Mucosa of rectum (tissue), 2 donors: ENCODE measurements around the gene TRDN.

Experiments
- H3K27ac ChIP-seq, 2 donors: one replicate each; pipeline ENCODE4 v1.7.0; 2013; ENCODE audit warnings: inconsistent platforms in 2 of 2, low read depth in 2 of 2, low read length in 2 of 2
- H3K27me3 ChIP-seq, 2 donors: one replicate each; pipeline ENCODE4 v1.7.0; 2013; ENCODE audit warnings: low read length in 2 of 2; ENCODE audit not compliant: control insufficient read depth in 2 of 2, insufficient read depth in 2 of 2
- H3K36me3 ChIP-seq, 2 donors: one replicate each; pipeline ENCODE4 v1.7.0; 2013; ENCODE audit warnings: low read length in 2 of 2; ENCODE audit not compliant: control insufficient read depth in 2 of 2, insufficient read depth in 2 of 2
- H3K4me1 ChIP-seq, 2 donors: one replicate each; pipeline ENCODE4 v1.7.0; 2013; ENCODE audit warnings: low read length in 2 of 2, mild to moderate bottlenecking in 1 of 2; ENCODE audit not compliant: control insufficient read depth in 2 of 2, insufficient read depth in 2 of 2
- H3K4me3 ChIP-seq, 2 donors: one replicate each; pipeline ENCODE4 v1.7.0; 2013; ENCODE audit warnings: low read length in 2 of 2
- H3K9ac ChIP-seq, 2 donors: one replicate each; pipeline ENCODE4 v1.7.0; 2013; ENCODE audit warnings: low read length in 2 of 2, low read depth in 1 of 2, mild to moderate bottlenecking in 1 of 2
- H3K9me3 ChIP-seq, 2 donors: one replicate each; pipeline ENCODE4 v1.7.0; 2013; ENCODE audit warnings: low read length in 2 of 2; ENCODE audit not compliant: control insufficient read depth in 2 of 2
- donor health status: healthy.
- donor health status: Normal muscosa, but diverticular disease.

Gene TRDN

DNA sequence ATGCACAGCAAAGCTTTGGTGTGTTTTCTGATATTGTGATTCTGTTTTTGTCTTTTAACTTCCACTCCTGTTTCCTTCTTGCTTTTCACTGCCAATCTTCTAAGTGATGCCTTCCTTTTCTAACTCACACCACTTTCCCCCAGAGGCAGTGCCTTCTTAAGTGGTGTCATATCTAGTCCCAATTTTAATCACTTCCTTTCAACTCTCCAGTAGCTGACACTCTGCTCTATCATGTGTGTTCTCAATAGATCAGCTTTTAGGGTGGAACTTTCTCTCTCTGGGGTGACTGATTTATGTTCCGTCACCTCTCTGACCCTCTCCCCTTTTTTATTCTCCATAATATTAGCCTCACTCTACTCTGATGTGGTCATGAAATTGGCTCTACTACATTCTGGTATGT lies 460.0 kb downstream of the TRDN start:
- Histone ChIP-seq H3K4me3 (no peak overlapping the region), H3K4me1 (no peaks in the 10 kb centered on the region), H3K36me3 (no peaks in the 10 kb centered on the region), H3K9me3 (no peaks in the 10 kb centered on the region), H3K27me3 (no peaks in the 10 kb centered on the region), H3K27ac (no peak overlapping the region), H3K9ac (no peak overlapping the region)

DNA sequence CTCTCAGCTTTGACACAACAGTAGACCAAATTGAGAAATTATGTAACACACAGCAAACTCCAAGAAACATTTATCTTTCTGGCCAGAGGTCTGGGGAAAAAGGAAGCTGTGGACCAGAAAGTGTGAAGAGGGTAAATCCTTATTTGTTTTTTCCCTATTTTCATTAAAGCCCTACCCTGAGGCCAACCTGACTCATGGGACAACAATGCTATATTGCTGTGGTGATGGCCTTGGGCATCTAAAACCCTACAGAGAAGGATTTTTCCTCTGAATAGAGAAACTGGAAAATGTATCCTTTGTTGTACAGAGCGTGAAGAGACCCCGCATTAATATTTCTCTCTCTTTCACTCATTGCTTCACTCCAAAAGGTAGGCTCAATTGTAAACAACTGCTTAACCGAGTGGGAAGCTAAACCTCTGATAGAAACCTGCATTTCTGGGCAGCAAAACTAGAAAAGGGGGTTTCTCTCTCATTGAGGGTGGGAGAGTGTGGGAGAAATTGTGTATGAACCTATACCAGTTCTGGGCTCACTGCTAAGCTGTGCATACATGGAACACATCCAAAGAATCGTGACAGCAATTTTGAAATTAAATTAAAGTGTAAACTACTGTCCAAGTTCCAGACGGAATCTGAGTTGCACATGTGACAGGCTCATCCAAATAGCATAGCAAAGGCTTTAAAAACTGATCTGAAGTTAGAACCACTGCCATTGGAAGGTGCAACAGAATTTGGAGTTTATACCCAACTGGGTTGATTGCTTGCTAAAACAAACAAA lies 465.2 kb downstream of the TRDN start:
- H3K9ac ChIP-seq, result no peak overlapping the region
- no peaks in the 10 kb centered on the region for H3K27me3 ChIP-seq
- no peaks in the 10 kb centered on the region for H3K9me3 ChIP-seq
- H3K4me3 ChIP-seq, result no peak overlapping the region
- H3K36me3 ChIP-seq, result no peaks in the 10 kb centered on the region
- no peak overlapping the region for H3K27ac ChIP-seq
- no peaks in the 10 kb centered on the region for H3K4me1 ChIP-seq

DNA sequence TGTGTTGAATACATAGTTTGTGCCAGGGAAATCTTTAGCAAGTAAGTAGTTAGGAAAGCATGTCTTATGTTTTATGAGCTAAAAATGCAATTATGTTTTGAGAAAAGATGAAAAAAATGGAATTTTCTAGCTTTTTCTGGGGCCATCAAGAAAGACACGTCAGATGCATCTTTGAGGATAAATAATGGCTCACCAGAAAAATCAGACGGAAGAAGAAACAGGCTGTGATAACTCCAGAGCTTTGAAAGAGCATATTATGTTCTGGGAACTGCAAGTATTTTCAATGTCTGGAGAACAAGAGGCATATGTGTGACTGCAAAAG lies 467.0 kb downstream of the TRDN start:
- Histone ChIP-seq H3K4me1 (no peaks in the 10 kb centered on the region), H3K9ac (no peak overlapping the region), H3K27me3 (no peaks in the 10 kb centered on the region), H3K4me3 (no peak overlapping the region), H3K9me3 (no peaks in the 10 kb centered on the region), H3K27ac (no peak overlapping the region), H3K36me3 (no peaks in the 10 kb centered on the region)

DNA sequence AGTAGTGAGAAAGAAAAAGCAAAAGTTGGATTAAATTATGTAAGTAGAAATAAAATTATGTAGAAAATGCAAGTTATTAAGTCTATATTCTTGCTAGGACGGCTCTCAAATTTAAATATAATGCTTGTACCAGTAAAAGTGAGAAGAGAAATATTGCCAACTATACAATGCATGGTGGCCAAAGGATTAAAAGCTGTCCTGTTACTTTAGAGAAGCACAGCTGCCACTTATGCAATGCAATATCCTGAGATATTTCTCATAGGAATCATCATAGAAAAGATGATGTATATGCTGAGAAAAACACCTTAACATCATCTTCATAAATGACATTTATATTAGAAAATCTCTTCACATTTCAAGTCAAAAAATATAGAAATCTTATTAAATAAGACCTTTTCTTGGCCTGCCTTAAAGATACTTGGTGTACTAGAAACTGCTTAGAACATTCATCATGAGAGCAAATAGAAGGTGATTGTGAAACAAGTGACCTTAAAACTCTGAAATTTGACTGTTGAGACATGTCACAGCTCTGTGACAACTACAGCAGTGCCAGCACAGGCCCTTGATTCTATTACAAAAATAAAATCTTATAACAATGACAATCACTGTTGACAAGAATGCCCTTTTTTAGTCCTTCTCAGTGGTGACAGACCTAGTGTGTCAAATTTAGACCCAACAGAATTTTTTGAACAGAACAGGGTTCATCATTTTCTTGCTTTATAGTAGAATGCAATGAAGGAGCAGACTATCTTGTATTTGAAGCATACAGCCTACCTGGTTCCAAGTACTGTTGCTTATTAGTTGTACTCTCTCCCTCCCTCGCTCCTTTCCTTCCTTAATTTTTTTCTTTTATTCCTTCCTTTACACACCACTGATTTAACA lies 467.6 kb downstream of the TRDN start:
- Histone ChIP-seq H3K36me3 (no peaks in the 10 kb centered on the region), H3K9me3 (no peaks in the 10 kb centered on the region), H3K4me1 (no peaks in the 10 kb centered on the region), H3K27ac (no peak overlapping the region), H3K9ac (no peak overlapping the region), H3K4me3 (no peak overlapping the region), H3K27me3 (no peaks in the 10 kb centered on the region)

DNA sequence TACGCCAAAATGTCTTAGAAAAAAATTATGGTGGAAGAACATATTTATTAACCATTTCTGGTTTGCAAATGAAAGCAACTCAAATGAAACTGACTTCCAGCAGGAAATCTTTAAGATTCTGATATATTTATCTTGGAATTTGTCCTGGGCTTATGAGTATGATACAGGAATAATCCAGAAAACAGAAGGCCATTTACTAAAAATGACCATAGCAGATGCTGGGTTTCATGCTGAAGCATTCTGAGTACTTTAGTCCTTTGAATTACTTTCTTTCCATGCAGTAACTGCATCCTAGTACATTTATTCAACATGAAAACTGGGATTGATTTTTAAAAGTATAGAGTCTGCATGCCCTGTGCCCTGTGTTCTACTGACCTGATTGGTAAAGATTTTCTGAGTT lies 468.3 kb downstream of the TRDN start:
- no peaks in the 10 kb centered on the region for H3K4me1 ChIP-seq
- no peaks in the 10 kb centered on the region for H3K36me3 ChIP-seq
- H3K9ac ChIP-seq, result no peak overlapping the region
- H3K4me3 ChIP-seq, result no peak overlapping the region
- H3K9me3 ChIP-seq, result no peaks in the 10 kb centered on the region
- no peaks in the 10 kb centered on the region for H3K27me3 ChIP-seq
- no peak overlapping the region for H3K27ac ChIP-seq
